ENCODE data around the gene PEX7.
"Not testable (repeated sequence)": the region's sequence is repeated elsewhere in the genome, so short reads cannot be mapped to it uniquely, and the experiment has no call there.

PEX7 gene

GRCh38 chr6:136904477-136904876 lies 82.1 kb downstream of the PEX7 start:
- not testable (repeated sequence) for DNase-seq

DNA sequence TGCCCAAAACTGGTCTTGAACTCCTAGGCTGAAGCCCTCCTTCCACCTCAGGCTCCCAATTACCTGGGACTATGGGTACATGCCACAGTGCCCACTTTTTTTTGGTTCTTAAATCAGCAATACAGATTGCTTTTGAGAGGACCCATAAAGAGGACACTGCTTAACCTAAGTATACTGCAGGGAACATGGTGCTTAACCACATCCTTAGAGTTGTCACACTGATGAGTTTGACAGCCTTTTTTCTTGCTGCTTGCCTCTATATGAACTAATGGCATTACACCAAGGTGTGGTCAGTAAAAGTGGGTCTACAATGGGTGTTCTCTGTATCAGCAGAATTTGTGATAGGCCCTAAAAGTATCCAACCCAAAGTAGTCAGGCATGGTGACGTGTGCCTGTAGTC lies 92.6 kb downstream of the PEX7 start:
- DNase-seq: no peak

GRCh38 chr6:136918706-136919105 lies 96.3 kb downstream of the PEX7 start:
- no peak for DNase-seq

GRCh38 chr6:136920216-136920615 lies 97.8 kb downstream of the PEX7 start:
- DNase-seq: no peak

DNA sequence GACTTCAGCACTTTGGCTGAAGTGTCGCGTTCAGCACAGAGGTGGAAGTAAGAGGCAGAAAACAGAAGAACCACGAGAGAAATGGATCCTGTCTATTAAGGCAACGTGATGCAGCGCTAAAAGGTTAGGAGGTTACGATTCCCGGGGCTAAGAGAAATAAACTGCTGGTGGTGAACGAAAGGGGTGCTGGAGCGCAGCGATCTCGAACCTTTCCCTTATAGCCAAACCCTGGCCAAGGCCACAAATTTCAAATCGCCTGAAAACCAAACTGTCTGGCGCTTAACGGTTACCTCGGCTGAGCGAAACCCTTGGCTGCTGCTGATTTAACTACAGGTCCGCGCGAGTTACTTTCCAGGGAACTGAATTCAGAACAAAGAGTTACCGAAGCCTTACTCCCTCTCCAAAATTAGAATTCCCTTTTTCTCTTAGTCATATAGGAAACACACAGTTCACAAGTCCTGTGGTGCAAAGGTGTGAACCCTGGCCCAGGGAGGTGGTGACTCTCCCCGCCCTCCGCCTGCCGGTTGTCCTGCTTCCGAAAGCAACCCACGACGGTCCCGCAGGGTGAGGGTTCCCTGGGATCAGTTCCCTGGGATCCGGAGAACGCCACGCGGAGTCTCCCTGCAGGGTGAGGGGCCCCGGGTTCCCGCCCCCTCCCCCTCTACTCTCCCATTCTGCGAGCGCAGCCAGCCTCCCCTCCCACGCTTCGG lies 98.4 kb downstream of the PEX7 start:
- DNase-seq: no peak

DNA sequence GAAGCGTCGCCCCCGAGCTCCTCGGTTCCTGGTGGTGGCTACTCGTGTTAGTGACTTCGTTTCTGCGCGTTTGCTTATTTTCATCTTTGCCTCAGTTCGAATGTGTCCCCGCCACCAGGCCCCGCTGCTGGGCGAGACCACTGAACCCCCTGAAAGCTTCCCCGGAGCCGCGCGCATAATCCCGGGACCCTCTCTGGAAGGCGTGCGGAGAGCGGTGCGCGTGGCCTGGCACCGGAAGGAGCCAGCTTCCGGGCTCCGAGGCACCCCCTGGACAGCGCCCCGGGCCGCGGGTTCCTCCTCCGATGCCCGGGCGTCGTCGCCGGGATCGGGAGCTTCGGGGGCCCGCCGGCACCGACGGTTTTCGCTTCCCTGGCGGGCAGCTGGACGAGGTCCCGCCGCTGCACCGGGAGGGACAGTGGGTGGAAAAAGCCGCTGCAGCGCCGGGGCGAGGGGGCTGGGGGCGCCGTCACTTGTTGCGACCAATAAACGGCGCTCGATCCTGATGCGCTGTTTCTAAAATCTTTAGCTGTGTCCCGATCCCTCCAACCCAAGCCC lies 99.1 kb downstream of the PEX7 start:
- DNase-seq: no peak

DNA sequence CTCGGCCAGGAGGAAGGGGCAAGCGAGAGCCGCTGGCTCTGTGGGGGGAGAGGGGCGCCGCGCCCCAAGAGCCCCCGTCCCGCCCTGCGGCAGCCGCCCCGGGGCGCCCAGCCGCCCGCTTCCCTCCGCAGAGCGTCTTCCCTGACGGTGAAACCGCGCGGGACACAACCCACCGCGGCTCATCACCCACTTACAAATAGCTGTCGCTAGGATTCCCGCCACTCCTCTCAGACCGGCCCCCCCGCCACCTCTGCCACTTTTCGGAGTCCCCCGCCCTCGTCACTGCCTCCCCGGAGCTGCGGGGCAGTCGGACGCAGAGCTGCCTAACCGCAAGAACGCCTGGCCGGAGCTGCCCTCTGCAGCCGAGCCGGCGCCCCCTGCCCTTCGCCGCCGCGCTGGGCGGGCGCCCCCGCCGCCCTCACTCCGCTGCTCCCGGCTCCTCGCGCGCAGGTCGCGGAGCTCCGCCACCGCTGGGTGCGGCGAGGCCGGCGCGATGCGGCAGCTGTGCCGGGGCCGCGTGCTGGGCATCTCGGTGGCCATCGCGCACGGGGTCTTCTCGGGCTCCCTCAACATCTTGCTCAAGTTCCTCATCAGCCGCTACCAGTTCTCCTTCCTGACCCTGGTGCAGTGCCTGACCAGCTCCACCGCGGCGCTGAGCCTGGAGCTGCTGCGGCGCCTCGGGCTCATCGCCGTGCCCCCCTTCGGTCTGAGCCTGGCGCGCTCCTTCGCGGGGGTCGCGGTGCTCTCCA lies 99.7 kb downstream of the PEX7 start, which contains the start of gene SLC35D3:
Gene SLC35D3 (plus strand): TSS at position 366 of the 749 bp plus-strand sequence. CDS start 128 bp downstream, at position 494.
- DNase-seq: no peak

DNA sequence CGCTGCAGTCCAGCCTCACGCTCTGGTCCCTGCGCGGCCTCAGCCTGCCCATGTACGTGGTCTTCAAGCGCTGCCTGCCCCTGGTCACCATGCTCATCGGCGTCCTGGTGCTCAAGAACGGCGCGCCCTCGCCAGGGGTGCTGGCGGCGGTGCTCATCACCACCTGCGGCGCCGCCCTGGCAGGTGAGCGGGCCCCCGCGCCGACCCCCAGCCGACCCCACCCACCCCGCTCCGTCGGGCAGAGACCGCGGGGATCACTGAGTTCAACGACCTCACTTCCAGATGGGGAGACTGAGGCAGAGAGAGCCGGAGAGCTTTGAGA lies 100.3 kb downstream of the PEX7 start:
- DNase-seq: no peak

GRCh38 chr6:136923116-136923953 lies 100.9 kb downstream of the PEX7 start:
- DNase-seq: no peak

- DNase-seq: no peak
Measured at GRCh38 chr6:136923954-136924673, 101.7 kb downstream of the PEX7 start.

DNA sequence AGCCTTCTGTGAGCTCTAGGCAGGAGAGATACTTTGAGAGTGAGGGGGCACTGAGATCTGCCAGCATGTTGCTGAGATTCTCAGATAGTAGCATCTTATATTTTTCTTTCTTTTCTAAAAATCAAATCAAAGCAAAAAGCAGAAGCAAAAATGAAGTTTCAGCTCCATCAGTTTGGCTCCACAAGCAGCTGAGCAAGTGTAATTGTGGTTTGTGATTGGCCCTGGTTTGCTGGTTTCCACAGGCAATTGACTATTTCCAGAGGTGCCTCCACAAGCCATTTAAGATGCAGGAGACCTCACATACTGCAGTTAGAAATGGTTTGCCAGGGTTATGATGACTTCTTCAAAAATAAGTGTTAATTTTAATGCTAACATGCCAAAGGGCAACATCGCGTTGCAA lies 104.0 kb downstream of the PEX7 start:
- no peak for DNase-seq

- DNase-seq: no peak
Measured at GRCh38 chr6:136927292-136927691, 104.9 kb downstream of the PEX7 start.

DNA sequence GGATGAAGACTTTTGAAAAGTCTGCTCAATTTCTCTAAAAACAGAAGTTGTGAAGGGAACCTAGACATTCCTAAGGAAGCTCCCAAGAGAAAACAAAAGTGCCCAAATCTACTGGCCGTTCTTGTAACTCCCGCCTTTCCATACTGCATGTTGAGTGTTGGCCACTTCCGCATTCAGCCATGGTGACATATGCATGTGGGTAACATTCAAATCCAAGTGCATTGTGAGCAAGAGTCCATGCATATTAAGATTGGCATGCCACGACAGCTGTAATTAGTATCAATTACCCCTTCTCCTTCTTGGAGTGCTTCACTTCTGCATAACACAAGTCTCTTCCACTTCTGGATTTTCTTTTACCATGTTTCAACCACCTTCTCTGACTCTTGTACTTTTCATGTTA lies 108.1 kb downstream of the PEX7 start:
- no peak for DNase-seq

GRCh38 chr6:136932599-136932998 lies 110.2 kb downstream of the PEX7 start:
- no peak for DNase-seq

- no peak for DNase-seq
Measured at GRCh38 chr6:136945072-136945471, 122.7 kb downstream of the PEX7 start.

DNA sequence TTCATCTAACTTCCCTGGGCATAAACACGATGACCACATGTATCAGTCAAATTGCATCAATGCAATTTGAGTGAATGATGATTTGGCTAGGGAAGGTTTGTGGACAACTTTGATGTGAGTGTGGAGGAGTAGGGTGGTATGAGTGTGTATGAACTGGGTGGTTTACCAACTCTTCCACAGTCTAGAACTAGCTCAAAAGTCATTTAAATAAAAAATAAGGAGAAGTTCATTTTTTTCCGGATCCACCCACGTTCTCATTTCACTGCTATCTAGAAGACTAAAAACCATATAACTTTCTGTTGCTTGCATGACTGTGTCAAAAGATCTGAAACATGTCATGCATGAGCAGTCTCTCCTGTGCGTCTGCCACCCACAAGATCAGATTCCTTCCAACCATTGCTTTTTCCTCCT lies 123.3 kb downstream of the PEX7 start:
- DNase-seq: no peak

DNA sequence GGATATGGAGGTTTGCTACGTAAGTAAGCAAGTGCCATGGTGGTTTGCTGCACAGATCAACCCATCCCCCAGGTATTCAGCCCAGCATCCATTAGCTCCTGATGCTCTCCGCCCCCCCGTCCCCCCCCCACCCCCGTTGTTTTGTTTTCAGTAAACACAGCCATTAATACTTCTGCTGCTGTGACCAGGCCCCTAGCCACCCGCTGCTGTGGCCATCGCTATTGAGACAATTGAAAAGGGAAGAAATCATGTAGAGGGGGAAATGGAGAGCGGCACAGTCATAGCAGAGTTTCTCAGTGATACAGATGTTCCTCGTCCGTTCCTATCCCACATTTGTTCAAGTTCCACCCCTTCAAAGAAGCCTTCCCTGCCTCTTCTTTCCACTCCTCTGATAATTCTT lies 124.6 kb downstream of the PEX7 start:
- no peak for DNase-seq

DNA sequence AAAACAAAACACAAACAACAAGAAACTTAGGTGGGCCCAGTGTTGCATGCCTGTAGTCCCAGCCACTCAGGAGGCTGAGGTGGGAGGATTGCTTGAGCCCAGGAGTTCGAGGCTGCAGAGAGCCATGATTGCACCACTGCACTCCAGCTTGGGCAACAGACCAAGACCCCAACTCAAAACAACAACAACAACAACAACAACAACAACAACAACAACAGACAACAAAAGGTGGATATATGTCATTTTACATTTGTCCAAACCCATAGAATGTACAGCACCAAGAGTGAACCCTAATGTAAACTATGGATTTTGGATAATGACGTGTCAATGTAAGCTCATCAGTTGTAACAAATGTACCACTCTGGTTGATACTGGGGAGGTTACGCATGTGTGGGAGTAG lies 127.6 kb downstream of the PEX7 start:
- not testable (repeated sequence) for DNase-seq

GRCh38 chr6:136950436-136951126 lies 128.2 kb downstream of the PEX7 start:
- DNase-seq: no peak

GRCh38 chr6:136952714-136953260 lies 130.4 kb downstream of the PEX7 start:
- no peak for DNase-seq

DNA sequence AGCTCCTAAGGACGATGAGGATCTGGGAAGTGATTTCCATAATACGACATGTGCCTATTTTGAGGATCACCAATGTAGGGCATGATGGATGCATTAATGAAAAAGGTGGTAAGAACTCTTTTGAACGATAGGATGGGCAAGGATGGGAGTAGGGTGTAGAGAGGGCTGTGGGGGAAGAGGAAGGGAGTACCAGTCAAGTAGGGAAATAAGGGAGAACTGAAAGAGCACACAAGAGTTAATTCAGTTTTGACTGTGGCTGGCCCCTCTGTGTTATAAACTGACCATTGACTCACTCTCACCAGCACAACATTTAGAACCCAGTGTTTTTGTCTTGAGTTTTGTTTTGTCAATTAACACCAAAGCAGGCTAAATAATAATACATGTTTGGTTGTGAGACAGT lies 132.7 kb downstream of the PEX7 start:
- DNase-seq: no peak
